Ramos (cell line): ENCODE results near the gene HIPK2.
"Not testable (repeated sequence)": the region's sequence is repeated elsewhere in the genome, so short reads cannot be mapped to it uniquely, and the experiment has no call there.

Experiments used
- in situ Hi-C: fragments of 300-500 bp; cut with MboI; formaldehyde crosslinking; loops from one replicate; pipeline ENCODE4 v1.14.3; 2022; ENCODE audit warnings: low sequenced_read_pairs; ENCODE audit not compliant: unreplicated experiment

HIPK2 gene

GRCh38 chr7:139641337-139641992 is 136.3 kb downstream of the HIPK2 start:
- in situ Hi-C loops, result loop anchor here (5.0 to 10.0 kb wide), 2 partner anchors 361 to 703 kb away; no protein-coding TSS in a partner anchor

GRCh38 chr7:139640681-139641080 is 137.1 kb downstream of the HIPK2 start:
- in situ Hi-C loops, result loop anchor here (5.0 to 10.0 kb wide), 2 partner anchors 362 to 704 kb away; no protein-coding TSS in a partner anchor

DNA sequence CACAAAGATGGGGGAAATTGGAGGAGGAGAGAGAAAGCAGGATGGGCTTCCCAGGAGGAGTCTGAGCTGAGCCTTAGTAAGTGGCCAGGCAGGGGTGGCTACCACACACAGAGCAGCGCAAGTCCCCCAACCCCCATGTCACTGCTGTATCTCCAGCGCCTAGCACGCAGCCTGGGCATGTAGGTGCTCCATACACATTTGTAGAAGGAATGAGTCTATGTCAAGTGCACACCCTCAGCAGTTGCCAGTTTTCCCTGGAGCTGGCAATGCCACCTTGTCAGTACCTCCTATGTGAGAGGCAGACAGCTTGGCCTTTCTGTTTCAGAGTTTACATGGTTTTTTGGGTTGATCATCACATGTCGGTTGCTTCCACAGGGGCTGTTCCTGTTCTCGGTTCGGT is 138.2 kb downstream of the HIPK2 start:
- in situ Hi-C loops, result no loop called here

DNA sequence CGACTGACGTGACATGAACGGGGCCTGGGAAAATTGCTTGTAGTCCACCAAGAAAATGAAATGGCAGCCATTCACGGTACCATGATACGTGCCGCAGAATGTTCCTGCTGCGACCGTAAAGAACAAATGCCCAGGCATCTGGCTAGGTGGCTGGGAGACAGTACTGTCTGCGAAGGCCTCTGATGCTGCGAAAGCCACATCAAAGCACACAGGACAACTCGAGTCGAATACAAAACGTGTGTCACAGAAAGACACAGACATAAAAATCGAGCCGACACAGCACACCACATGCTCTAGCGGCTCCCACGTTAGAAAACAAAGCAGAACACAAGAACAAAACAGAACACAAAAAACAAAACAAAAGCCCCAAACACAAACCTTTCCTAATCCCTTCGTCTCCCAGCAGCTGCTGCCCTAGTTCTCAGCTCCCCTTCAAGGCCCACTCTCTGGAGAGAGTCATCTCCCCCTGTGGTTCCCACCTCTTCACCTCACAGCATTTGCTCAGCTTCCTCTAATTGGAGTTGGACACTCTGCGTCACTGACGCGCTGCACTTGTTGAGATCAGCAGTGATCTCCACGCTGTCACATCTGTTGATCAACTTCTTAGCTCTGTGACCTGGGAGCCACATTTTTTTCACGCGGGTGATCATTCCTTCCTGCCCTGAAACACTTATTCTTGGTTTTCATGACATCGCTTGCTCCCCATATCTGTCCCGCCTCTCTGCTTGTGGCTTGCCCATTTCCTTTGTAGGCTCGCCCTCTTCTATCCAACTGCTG is 142.1 kb downstream of the HIPK2 start:
- in situ Hi-C loops, result no loop called here

- in situ Hi-C loops, result no loop called here
Observed at GRCh38 chr7:139634087-139634486, 143.7 kb downstream of the HIPK2 start.

GRCh38 chr7:139631520-139632031 is 146.2 kb downstream of the HIPK2 start:
- in situ Hi-C loops, result no loop called here

- in situ Hi-C loops, result no loop called here
Observed at GRCh38 chr7:139630643-139631519, 146.9 kb downstream of the HIPK2 start.

DNA sequence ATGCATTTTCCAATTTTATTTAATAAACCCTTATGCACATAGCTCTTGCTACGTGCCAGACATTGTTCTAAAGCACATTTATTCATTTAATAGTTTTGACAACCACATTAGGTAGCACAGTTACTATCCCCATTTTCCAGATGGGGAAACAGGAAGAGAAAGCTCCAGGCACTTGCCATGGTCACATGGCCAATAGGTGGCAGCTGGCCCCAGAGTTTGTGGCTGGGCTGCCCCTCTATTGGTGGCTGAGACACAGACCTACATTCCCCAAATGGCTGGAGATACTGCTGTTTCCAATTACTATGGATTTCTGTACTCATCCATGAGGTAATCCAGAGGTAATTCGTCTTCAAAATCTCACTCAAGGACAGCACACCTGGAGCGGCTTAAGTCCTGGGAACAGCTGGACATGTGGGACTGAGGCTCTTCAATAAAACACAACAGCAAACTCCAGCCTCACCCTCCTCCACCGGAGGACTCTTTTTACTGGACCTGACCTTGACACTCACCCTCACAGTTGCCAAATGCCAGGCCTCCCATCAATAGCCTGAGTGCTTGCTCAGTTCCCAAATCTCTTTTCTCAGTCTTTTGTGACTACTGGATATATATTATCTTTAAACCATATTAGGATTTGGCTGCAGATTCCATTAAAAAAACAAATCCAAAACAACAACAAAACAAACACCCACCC is 148.3 kb downstream of the HIPK2 start:
- in situ Hi-C loops, result no loop called here

DNA sequence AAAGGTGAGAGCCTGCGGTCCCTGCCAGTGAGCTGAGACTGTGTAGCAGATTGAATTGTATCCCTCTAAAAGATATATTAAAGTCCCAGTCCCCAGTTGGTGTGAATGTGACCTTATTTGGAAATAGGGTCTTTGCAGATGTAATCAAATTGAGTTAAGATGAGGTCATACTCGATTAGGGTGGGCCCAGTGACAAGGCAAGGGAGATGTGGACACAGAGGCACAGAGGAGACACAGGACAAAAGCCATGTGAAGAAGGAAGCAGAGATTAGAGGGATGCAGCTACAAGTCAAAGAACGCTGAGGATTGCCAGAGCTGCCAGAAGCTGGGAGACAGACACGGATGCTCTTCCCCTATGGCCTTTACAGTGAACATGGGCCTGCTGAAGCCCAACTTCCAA is 150.0 kb downstream of the HIPK2 start:
- in situ Hi-C loops, result no loop called here

DNA sequence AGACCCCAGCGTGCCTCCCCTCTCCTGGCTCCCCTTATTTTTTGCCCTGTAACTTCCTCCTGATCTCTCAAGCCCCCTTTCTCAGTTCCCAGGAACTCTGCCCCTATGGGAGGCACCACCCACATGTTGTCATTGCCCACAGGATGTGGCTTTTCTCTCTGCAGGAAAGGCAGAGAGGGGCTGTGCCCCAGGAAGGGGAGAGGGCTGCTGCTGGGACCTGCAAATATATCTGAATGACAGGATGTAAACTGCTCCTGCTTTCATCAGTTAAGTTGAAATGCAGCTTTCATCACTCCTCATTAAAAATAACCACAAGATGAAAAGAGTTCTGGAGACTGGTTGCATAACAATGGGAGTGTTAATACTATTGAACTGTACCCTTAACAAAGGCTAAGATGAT is 151.0 kb downstream of the HIPK2 start:
- in situ Hi-C loops, result no loop called here

DNA sequence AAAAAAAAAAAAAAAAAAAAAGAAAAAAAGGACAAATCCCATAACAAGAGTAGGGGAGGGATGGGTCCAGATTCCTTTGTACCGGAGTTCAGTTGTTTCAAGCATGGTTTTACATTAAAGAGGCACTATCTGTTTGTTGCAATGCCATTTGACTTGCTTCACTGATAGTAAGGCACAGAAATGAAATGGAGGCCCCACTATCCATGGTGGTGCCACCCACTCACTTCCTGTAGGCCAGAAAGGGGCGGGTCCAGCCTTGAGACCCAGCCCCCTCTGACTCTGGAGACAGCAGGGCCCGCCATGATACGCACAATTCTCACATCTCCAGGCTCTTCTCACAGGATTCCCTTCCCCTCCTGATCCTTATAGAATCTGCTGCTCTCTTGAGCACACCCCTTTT is 154.3 kb downstream of the HIPK2 start:
- in situ Hi-C loops, result no loop called here

DNA sequence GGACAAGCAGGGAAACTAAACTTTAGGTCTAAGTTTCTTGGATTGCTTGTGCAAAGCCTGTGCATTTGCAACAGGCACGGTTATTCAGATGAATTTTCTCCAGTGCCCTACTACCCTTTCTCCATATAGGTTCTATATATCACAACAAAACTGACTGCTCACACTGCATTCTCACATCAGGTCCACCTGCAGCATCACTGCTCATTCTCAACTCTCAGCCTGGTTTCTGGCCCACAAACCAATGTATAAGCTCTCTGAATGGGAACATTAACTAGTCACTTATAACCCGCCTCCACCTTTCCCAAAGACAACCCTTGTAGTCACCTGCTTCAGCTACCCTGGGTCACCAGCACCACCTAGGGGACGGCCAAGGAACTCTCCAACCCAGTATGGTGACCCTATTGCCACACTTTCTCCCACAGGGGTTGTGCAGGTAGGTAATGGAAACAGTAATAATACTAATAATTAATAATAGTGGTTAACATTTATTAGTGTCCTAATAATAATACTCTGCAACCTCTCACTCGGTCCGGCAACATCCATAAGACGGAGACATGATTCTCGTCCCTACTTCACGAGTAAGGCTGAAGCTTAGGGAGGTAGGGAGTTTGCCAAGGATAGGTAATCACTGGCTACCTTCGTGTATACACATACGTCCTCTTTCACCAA is 157.0 kb downstream of the HIPK2 start:
- in situ Hi-C loops, result no loop called here

DNA sequence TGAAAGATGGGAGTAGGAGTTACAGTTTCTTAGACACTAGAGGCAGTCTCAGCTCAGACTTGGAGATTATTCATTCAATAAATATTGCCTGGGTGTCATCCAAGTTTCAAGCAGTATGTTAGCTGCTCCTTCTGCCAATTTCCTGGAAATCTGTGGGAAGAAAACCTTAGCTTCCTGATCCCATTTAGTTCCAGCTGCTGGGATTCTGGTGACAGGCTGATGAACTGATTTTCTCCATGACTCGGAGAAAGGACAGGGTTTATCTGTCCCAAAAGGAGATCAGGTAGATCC is 158.5 kb downstream of the HIPK2 start:
- in situ Hi-C loops, result no loop called here

DNA sequence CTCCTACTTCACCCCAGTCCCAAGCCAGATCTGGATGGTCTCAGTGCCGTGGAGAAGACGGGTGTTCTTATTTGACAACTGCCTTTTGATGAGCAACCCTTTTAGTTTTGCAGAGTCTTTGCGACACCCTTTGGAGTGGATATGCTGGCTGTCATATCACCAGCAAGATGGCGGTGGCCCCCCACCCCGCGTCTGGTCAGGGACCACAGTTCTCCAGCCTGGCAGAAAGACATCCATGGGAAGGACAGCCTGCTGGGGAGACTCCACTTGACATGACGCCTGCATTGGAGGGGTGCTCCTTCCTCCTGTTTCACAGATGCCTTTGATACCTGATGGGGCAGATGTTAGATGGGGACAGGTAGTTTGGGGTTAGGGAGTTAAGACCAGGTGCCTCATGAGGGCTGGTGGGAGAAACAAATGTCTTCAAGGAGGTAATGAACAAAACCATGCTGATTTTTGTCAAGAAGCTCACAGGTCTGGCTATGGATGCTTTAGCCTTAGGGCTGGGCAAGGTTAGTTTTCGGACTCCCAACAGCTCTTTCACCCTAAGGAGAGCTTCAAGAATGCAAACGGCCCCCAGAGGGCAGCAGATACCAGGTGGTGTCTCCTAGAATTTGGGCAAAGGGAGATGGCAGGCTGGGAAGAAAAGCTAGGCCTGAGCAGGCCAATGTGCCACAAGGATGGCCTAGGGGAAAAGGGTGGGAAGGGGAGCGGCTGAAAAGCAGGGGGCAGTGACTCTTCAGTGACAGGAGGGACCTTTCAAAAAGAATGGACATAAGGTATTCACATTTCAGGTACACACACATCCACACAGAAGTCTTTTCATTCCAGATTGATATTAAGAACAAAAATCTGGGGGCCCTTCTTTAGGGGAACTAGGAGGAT is 159.1 kb downstream of the HIPK2 start:
- in situ Hi-C loops, result no loop called here

- in situ Hi-C loops, result no loop called here
Observed at GRCh38 chr7:139617074-139617473, 160.7 kb downstream of the HIPK2 start.

DNA sequence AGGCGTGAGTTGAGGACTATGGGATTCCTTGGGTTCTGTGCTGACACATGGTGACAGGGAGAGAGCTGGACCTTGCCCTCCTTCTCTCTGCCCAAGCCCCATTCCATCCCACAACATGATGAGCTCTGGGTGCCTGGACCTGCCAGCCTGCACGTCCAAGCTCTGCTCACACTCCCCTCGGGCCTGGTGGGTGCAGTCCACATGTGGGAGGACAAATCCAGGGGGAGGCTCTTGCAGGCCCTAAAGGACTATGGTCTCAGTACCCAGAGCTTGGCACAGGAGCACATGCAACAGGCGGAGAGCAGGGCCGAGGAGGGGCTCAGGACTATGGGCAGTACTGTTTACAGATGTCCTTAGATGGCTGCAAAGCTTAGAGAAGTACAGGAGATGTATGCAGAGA is 162.9 kb downstream of the HIPK2 start:
- in situ Hi-C loops, result no loop called here

DNA sequence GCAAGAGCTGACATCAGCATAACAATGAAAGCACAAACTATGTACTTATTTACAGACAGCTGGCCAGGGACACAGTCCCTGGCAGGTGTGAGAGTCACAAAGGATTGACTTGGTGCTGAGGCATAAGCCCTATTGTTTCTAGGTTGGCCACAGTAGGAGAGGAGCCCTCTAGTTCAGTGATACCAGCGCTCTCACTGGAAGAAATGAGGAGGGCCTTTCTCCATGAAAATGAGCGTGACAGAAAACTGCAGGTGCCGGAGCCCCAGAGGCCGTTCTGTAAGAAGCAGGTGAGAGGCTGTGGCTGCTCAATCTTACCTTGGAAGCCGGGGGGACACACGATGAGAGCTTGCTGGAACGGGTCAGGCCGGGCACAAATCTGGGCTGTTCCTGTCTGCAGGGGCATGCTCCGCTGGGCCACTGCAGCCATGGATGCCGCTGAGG is 163.8 kb downstream of the HIPK2 start:
- in situ Hi-C loops, result no loop called here

GRCh38 chr7:139611556-139611955 is 166.2 kb downstream of the HIPK2 start:
- in situ Hi-C loops, result not testable (repeated sequence)

GRCh38 chr7:139610595-139610994 is 167.2 kb downstream of the HIPK2 start:
- in situ Hi-C loops, result no loop called here
